HepG2 (cell line): ENCODE measurements around the gene ZNF148. TPM values are rescaled to one million over a fixed set of nuclear protein-coding genes. Genes with fewer than 3 reads are reported as not detected.
A peak's percentile ranks its signal among the peaks of the same experiment; 100 is the strongest.

Source experiments
- HBP1 ChIP-seq: IDR thresholded peaks from 2 replicates; pipeline ENCODE4 v1.6.1; 2016; ENCODE audit warnings: low read depth, control low read depth
- HIVEP1 ChIP-seq: sonication (generic); formaldehyde crosslinking; IDR thresholded peaks from 2 replicates; pipeline ENCODE4 v1.4.0; 2020; ENCODE audit warnings: mild to moderate bottlenecking, missing genetic modification reagents
- IRX3 ChIP-seq: sonication (generic); formaldehyde crosslinking; IDR thresholded peaks from 2 replicates; pipeline ENCODE4 v1.8.1; 2023; ENCODE audit warnings: mild to moderate bottlenecking, low read depth, missing genetic modification reagents, borderline replicate concordance
- ISL2 ChIP-seq: sonication (generic); formaldehyde crosslinking; IDR thresholded peaks from 2 replicates; pipeline ENCODE4 v1.5.0; 2020; ENCODE audit warnings: missing genetic modification reagents
- PHF21A ChIP-seq: sonication (generic); formaldehyde crosslinking; IDR thresholded peaks from 2 replicates; pipeline ENCODE4 v1.5.0; 2020; ENCODE audit warnings: mild to moderate bottlenecking, missing genetic modification reagents
- SRY ChIP-seq: sonication (generic); formaldehyde crosslinking; IDR thresholded peaks from 2 replicates; pipeline ENCODE4 v1.8.0; 2022; ENCODE audit warnings: mild to moderate bottlenecking, missing genetic modification reagents
- TCF12 ChIP-seq, 2 experiments: fragments of 450-650 bp in 1 of 2; sonication (generic) in 1 of 2; formaldehyde crosslinking in 1 of 2; IDR thresholded peaks; 2 replicates each; pipeline versions ENCODE4 v1.6.1 to v1.8.0; 2017 to 2022; ENCODE audit warnings: antibody characterized with exemption in 1 of 2, mild to moderate bottlenecking in 1 of 2, missing genetic modification reagents in 1 of 2, moderate library complexity in 1 of 2
- YEATS4 ChIP-seq: sonication (generic); formaldehyde crosslinking; IDR thresholded peaks from 2 replicates; pipeline ENCODE4 v1.4.0; 2020; ENCODE audit warnings: missing genetic modification reagents, borderline replicate concordance
- ZNF567 ChIP-seq: sonication (generic); formaldehyde crosslinking; IDR thresholded peaks from 2 replicates; pipeline ENCODE4 v1.8.1; 2023; ENCODE audit warnings: mild to moderate bottlenecking, missing genetic modification reagents, borderline replicate concordance
- ZNF589 ChIP-seq: sonication (generic); formaldehyde crosslinking; conservative IDR thresholded peaks from 2 replicates; pipeline ENCODE4 v1.8.0; 2022; ENCODE audit warnings: mild to moderate bottlenecking, moderate library complexity, missing genetic modification reagents
- ZSCAN21 ChIP-seq: sonication (generic); formaldehyde crosslinking; IDR thresholded peaks from 2 replicates; pipeline ENCODE4 v1.8.0; 2022; ENCODE audit warnings: mild to moderate bottlenecking, missing genetic modification reagents, moderate library complexity, borderline replicate concordance
- polyA plus RNA-seq, 8 experiments: library from polyadenylated mRNA; depleted of rRNA in 3 of 8; stranded (reverse) in 7 of 8; unstranded in 1 of 8; fragments of >200 nt; fragmentation: Illumina TruSeq in 4 of 8; extraction: Trizol in 4 of 8; gene quantifications; 2 replicates each; pipeline versions ENCODE4 v1.2.1 to v1.2.3, GENCODE V29; 2011 to 2016; ENCODE audit warnings: low read depth in 4 of 8, missing spikeins in 1 of 8, mixed read lengths in 1 of 8; ENCODE audit not compliant: insufficient read depth in 1 of 8
- total RNA-seq, 5 experiments: library from RNA; depleted of rRNA; stranded (reverse); fragments of >200 nt; fragmentation: Illumina TruSeq; extraction: Trizol; gene quantifications; 2 replicates each; pipeline ENCODE4 v1.2.3, GENCODE V29; 2016; ENCODE audit warnings: low read depth in 1 of 5
- TF ChIP-seq, protein P1 (sequence below): sonication (generic); formaldehyde crosslinking; IDR thresholded peaks from 2 replicates; pipeline ENCODE4 v1.5.0; 2020; ENCODE audit warnings: mild to moderate bottlenecking, missing genetic modification reagents
- TF ChIP-seq, protein P2 (sequence below): sonication (generic); formaldehyde crosslinking; IDR thresholded peaks from 2 replicates; pipeline ENCODE4 v1.4.0; 2020; ENCODE audit warnings: missing genetic modification reagents
- TF ChIP-seq, protein P3 (sequence below), 2 experiments: fragments of 450-650 bp in 1 of 2; sonication (generic) in 1 of 2; formaldehyde crosslinking in 1 of 2; IDR thresholded peaks; 2 replicates each; pipeline versions ENCODE4 v1.6.1 to v1.8.0; 2016 to 2022; ENCODE audit warnings: antibody characterized with exemption in 1 of 2, mild to moderate bottlenecking in 1 of 2, missing genetic modification reagents in 1 of 2

The ZNF148 gene
- total and polyA plus RNA-seq, 2 of the 13 experiments (the other 11 are each of a cell fraction or from before 2014, with no cell fraction given) = 10.6 to 36.1 TPM

- TF ChIP-seq IRX3 (CRISPR knock-in tag) (no peak), ISL2 (no peak), ZNF589 (CRISPR knock-in tag) (no peak), ZNF567 (CRISPR knock-in tag) (no peak), ZSCAN21 (CRISPR knock-in tag) (0 out of 2 replicates have a peak, but pooled peaks have one; percentile 37), HIVEP1 (CRISPR knock-in tag) (no peak; the same call in 1 of the 2 replicates), HBP1 (CRISPR knock-in tag) (no peak), PHF21A (no peak), TCF12 (IDR thresholded peaks at IDR 0.05) (no peak), TCF12 (CRISPR knock-in tag; IDR thresholded peaks at IDR 0.05) (0 out of 2 replicates have a peak, but pooled peaks have one; percentile 5), YEATS4 (CRISPR knock-in tag) (no peak), SRY (CRISPR knock-in tag) (0 out of 2 replicates have a peak, but pooled peaks have one; percentile 2)
- TF ChIP-seq, protein P1, sequence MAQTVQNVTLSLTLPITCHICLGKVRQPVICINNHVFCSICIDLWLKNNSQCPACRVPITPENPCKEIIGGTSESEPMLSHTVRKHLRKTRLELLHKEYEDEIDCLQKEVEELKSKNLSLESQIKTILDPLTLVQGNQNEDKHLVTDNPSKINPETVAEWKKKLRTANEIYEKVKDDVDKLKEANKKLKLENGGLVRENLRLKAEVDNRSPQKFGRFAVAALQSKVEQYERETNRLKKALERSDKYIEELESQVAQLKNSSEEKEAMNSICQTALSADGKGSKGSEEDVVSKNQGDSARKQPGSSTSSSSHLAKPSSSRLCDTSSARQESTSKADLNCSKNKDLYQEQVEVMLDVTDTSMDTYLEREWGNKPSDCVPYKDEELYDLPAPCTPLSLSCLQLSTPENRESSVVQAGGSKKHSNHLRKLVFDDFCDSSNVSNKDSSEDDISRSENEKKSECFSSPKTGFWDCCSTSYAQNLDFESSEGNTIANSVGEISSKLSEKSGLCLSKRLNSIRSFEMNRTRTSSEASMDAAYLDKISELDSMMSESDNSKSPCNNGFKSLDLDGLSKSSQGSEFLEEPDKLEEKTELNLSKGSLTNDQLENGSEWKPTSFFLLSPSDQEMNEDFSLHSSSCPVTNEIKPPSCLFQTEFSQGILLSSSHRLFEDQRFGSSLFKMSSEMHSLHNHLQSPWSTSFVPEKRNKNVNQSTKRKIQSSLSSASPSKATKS (CRISPR knock-in tag) = no peak
- TF ChIP-seq, protein P2, sequence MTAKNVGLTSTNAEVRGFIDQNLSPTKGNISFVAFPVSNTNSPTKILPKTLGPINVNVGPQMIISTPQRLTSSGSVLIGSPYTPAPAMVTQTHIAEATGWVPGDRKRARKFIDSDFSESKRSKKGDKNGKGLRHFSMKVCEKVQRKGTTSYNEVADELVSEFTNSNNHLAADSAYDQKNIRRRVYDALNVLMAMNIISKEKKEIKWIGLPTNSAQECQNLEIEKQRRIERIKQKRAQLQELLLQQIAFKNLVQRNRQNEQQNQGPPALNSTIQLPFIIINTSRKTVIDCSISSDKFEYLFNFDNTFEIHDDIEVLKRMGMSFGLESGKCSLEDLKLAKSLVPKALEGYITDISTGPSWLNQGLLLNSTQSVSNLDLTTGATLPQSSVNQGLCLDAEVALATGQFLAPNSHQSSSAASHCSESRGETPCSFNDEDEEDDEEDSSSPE (CRISPR knock-in tag) = no peak
- TF ChIP-seq, protein P3, sequence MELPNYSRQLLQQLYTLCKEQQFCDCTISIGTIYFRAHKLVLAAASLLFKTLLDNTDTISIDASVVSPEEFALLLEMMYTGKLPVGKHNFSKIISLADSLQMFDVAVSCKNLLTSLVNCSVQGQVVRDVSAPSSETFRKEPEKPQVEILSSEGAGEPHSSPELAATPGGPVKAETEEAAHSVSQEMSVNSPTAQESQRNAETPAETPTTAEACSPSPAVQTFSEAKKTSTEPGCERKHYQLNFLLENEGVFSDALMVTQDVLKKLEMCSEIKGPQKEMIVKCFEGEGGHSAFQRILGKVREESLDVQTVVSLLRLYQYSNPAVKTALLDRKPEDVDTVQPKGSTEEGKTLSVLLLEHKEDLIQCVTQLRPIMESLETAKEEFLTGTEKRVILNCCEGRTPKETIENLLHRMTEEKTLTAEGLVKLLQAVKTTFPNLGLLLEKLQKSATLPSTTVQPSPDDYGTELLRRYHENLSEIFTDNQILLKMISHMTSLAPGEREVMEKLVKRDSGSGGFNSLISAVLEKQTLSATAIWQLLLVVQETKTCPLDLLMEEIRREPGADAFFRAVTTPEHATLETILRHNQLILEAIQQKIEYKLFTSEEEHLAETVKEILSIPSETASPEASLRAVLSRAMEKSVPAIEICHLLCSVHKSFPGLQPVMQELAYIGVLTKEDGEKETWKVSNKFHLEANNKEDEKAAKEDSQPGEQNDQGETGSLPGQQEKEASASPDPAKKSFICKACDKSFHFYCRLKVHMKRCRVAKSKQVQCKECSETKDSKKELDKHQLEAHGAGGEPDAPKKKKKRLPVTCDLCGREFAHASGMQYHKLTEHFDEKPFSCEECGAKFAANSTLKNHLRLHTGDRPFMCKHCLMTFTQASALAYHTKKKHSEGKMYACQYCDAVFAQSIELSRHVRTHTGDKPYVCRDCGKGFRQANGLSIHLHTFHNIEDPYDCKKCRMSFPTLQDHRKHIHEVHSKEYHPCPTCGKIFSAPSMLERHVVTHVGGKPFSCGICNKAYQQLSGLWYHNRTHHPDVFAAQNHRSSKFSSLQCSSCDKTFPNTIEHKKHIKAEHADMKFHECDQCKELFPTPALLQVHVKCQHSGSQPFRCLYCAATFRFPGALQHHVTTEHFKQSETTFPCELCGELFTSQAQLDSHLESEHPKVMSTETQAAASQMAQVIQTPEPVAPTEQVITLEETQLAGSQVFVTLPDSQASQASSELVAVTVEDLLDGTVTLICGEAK (IDR thresholded peaks at IDR 0.05) = no peak
- TF ChIP-seq, protein P3 (CRISPR knock-in tag; IDR thresholded peaks at IDR 0.05) = no peak
These were observed 577 bp downstream of the ZNF148 start (continued) for GRCh38 chr3:125374501-125374995.
